Forelimb muscle (tissue), 1 donor: ENCODE results near the gene NPEPPS. TPM values are rescaled to one million over a fixed set of nuclear protein-coding genes. Genes with fewer than 3 reads are reported as not detected.

Source experiments
- DNase-seq: peaks from one replicate; pipeline ENCODE4 v3.0.0-alpha.2; 2013; ENCODE audit warnings: low read depth
- polyA plus RNA-seq: library from polyadenylated mRNA; unstranded; fragments of 120-200 nt; gene quantifications from one replicate; pipeline ENCODE4 v1.2.1, GENCODE V29; 2013; ENCODE audit not compliant: insufficient read length

NPEPPS gene
- polyA plus RNA-seq, 1 donor: 140 TPM

DNA sequence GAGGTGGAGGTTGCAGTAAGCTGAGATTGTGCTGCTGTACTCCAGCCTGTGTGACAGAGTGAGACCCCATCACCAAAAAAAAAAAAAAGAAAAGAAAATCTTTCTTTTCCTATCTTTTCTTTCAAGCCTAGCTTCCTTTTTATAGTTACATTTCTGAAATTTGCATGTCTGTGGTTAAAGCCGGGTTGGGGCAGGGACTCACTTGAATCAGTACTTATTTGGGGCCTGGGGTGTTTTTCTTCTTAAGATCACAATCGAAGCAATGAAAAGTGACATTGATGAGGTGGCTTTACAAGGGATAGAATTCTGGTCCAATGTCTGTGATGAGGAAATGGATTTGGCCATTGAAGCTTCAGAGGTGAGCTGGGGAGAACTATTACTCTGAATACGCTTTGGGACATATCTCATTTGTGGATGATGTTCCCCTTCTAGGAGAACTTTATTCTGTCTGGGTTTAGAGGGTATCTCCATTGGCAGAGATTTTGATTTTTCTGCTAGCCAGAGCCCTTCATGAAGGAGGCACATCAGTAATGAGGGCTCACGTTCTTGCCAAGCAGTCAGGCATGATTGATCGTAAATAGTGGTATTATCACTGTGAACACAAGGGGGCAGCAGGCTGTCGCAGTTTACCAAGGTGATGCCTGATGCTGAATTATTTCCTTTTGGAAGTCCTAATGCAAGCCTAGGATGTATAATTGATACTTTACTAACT, 133.2 kb downstream of the NPEPPS start:
- no peak for DNase-seq

DNA sequence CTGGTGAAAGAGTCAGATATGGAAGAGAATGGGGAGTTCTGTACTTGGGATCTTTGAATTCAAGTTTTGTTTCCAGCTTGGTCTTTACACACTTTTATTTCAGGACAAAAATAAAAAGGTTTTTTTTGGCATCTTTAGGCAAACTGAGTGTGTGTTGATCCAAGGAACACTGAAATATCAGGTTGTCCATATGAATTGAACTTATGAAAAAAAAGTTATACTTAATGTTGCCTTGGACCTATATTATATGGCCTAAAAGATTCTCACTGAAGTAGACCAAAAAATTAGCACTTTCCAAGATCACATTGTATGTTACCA, 133.7 kb downstream of the NPEPPS start:
- DNase-seq: no peak

GRCh38 chr17:47665655-47666054, 134.7 kb downstream of the NPEPPS start:
- DNase-seq: no peak

- DNase-seq: no peak
Observed at GRCh38 chr17:47669081-47669480, 138.2 kb downstream of the NPEPPS start.

DNA sequence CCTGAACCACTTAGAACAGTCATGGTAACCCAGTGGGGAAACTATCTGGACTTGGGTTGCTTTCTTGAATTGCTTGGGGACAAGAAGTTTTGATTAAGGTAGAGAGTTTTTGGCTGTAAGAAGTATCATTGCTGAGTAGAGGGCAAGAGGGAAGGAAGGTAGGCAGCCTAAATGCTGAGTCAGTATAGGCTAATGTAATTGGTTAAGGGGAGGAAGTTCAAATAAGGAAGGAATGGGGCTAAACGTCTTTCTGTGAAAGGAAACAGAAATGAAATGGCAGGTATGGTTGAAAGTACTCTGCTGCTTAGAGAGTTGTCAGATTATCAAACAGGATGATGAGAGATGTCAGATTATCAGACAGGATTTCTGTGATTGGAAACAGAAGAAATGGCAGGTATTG, 139.2 kb downstream of the NPEPPS start:
- DNase-seq: no peak

Other genes starting within 250 kb of the NPEPPS start
- 6.5 TPM for gene EFCAB13, start 207.2 kb upstream of the NPEPPS start, polyA plus RNA-seq
- gene KPNB1, start 118.8 kb downstream of the NPEPPS start, polyA plus RNA-seq: 151 TPM
- 34.0 TPM for gene TBKBP1, start 163.1 kb downstream of the NPEPPS start, polyA plus RNA-seq
- gene TBX21, start 202.1 kb downstream of the NPEPPS start, polyA plus RNA-seq: 0.29 TPM